HepG2 (cell line): ENCODE results near the gene SEZ6. TPM values are rescaled to one million over a fixed set of nuclear protein-coding genes. Genes with fewer than 3 reads are reported as not detected.

Experiments used
- ATAC-seq: fragments of 200-7000 bp; cut with Tn5 transposase; 3 replicates; pipeline ENCODE4 v1.9.1; 2020; ENCODE audit warnings: mild to moderate bottlenecking, moderate library complexity
- BruUV-seq: library from RNA; stranded (reverse); fragments of 400-500 nt; replicated peaks from 2 replicates; lab custom pipeline; 2021; lab: Mats Ljungman, UMichigan
- CTCF ChIA-PET: fragments of 300-600 bp; formaldehyde crosslinking; extraction: SDS; loops from one replicate; lab custom pipeline; 2021; ENCODE audit warnings: low total read pairs, inconsistent platforms, low intra/inter-chr PET ratio; lab: Yijun Ruan, JAX
- POLR2A ChIA-PET: fragments of 350-600 bp; sonication (Branson Sonifier 250); formaldehyde crosslinking; loops from one replicate; lab custom pipeline; 2020; ENCODE audit warnings: antibody characterized with exemption, inconsistent platforms; lab: Yijun Ruan, JAX
- DNase-seq: peaks from one replicate; pipeline ENCODE4 v3.0.0-alpha.2; 2015; ENCODE audit warnings: low spot score
- FAIRE-seq: peaks from 3 replicates; lab custom pipeline; 2011; peaks lifted over from hg19 to GRCh38; lab: Jason Lieb, UNC
- H2AFZ ChIP-seq: one replicate; pipeline ENCODE4 v1.6.1; 2011; ENCODE audit warnings: low read length, inconsistent platforms
- H3K27ac ChIP-seq: fragments of 300-600 bp; 3 replicates; pipeline ENCODE4 v1.8.0; 2011; ENCODE audit warnings: mixed run types, mild to moderate bottlenecking, mixed read lengths, low read length, inconsistent platforms; ENCODE audit not compliant: insufficient read depth; ENCODE audit errors: extremely low read length
- H3K27me3 ChIP-seq, 2 experiments: fragments of 200-600 bp in 1 of 2; 2 replicates in 1 of 2; 3 replicates in 1 of 2; pipeline versions ENCODE4 v1.6.0 to v1.8.0; 2011; ENCODE audit warnings: low read length in 2 of 2, mild to moderate bottlenecking in 2 of 2, moderate library complexity in 2 of 2, inconsistent platforms in 1 of 2; ENCODE audit not compliant: insufficient read depth in 2 of 2, control insufficient read depth in 1 of 2
- H3K36me3 ChIP-seq, 2 experiments: fragments of 200-600 bp in 1 of 2; replicated peaks in 1 of 2; 2 replicates in 1 of 2; 3 replicates in 1 of 2; pipeline versions ENCODE4 v1.5.1 to v1.8.0; 2011; ENCODE audit warnings: low read length in 2 of 2, inconsistent platforms in 1 of 2; ENCODE audit not compliant: insufficient read depth in 2 of 2, control insufficient read depth in 1 of 2
- H3K4me1 ChIP-seq: 2 replicates; pipeline ENCODE4 v1.5.1; 2012; ENCODE audit warnings: low read length, inconsistent platforms; ENCODE audit not compliant: insufficient read depth
- H3K4me2 ChIP-seq: 2 replicates; pipeline ENCODE4 v1.6.0; 2011; ENCODE audit warnings: low read depth, low read length, inconsistent platforms
- H3K4me3 ChIP-seq, 3 experiments: fragments of 200-600 bp in 1 of 3; sonication (generic), shearing (Covaris generic) in 1 of 3; replicated peaks in 1 of 3; 2 replicates each; pipeline ENCODE4 v1.5.1; 2011 to 2016; ENCODE audit warnings: low read length in 3 of 3, inconsistent platforms in 2 of 3, low read depth in 2 of 3, mild to moderate bottlenecking in 2 of 3, control low read depth in 1 of 3, mixed read lengths in 1 of 3; ENCODE audit not compliant: insufficient read depth in 1 of 3
- H3K79me2 ChIP-seq: one replicate; pipeline ENCODE4 v1.6.1; 2011; ENCODE audit warnings: low read length, inconsistent platforms; ENCODE audit not compliant: insufficient read depth
- H3K9ac ChIP-seq: 2 replicates; pipeline ENCODE4 v1.6.0; 2011; ENCODE audit warnings: mild to moderate bottlenecking, low read depth, low read length, inconsistent platforms; ENCODE audit not compliant: insufficient read depth
- H3K9me3 ChIP-seq: 2 replicates; pipeline ENCODE4 v1.5.1; 2012; ENCODE audit warnings: mild to moderate bottlenecking, low read length
- H4K20me1 ChIP-seq: 2 replicates; pipeline ENCODE4 v1.6.0; 2011; ENCODE audit warnings: inconsistent platforms, mild to moderate bottlenecking, low read length, moderate library complexity; ENCODE audit not compliant: insufficient read depth
- CBX2 ChIP-seq, 2 experiments: fragments of 200-600 bp in 1 of 2; sonication (generic); formaldehyde crosslinking in 1 of 2; IDR thresholded peaks; 2 replicates each; pipeline versions ENCODE4 v1.7.0 to v1.8.1; 2018 to 2022; ENCODE audit warnings: low read depth in 2 of 2, low read length in 1 of 2, mild to moderate bottlenecking in 1 of 2, missing genetic modification reagents in 1 of 2
- FOXA3 ChIP-seq: IDR thresholded peaks from 2 replicates; pipeline ENCODE4 v1.6.1; 2016; ENCODE audit warnings: missing genetic modification reagents, missing compliant biosample characterization
- HNRNPK ChIP-seq: fragments of 200-400 bp; formaldehyde crosslinking; IDR thresholded peaks from 2 replicates; pipeline ENCODE4 v1.6.1; 2018; ENCODE audit warnings: low read length, low read depth, moderate library complexity, mild to moderate bottlenecking; ENCODE audit not compliant: poor library complexity, severe bottlenecking
- KAT7 ChIP-seq: IDR thresholded peaks from 2 replicates; pipeline ENCODE4 v1.6.1; 2018; ENCODE audit warnings: borderline replicate concordance, missing compliant biosample characterization
- KDM5B ChIP-seq: sonication (generic); formaldehyde crosslinking; IDR thresholded peaks from 2 replicates; pipeline ENCODE4 v1.4.0; 2020; ENCODE audit warnings: missing genetic modification reagents, mild to moderate bottlenecking, borderline replicate concordance
- MTF2 ChIP-seq: sonication (generic); formaldehyde crosslinking; IDR thresholded peaks from 2 replicates; pipeline ENCODE4 v1.5.0; 2020; ENCODE audit warnings: missing genetic modification reagents, borderline replicate concordance
- POGZ ChIP-seq: sonication (generic); formaldehyde crosslinking; IDR thresholded peaks from 2 replicates; pipeline ENCODE4 v1.4.0; 2020; ENCODE audit warnings: mild to moderate bottlenecking, missing genetic modification reagents
- REL ChIP-seq: sonication (generic); formaldehyde crosslinking; conservative IDR thresholded peaks from 2 replicates; pipeline ENCODE4 v1.8.0; 2022; ENCODE audit warnings: mild to moderate bottlenecking, missing genetic modification reagents, moderate library complexity
- ZFX ChIP-seq: sonication (generic); formaldehyde crosslinking; IDR thresholded peaks from 2 replicates; pipeline ENCODE4 v1.4.0; 2020; ENCODE audit warnings: mild to moderate bottlenecking, low read depth, missing genetic modification reagents, moderate library complexity
- ZNF44 ChIP-seq: sonication (generic); formaldehyde crosslinking; IDR thresholded peaks from 2 replicates; pipeline ENCODE4 v1.5.1; 2020; ENCODE audit warnings: mild to moderate bottlenecking, missing genetic modification reagents
- ZNF816 ChIP-seq: sonication (generic); formaldehyde crosslinking; IDR thresholded peaks from 2 replicates; pipeline ENCODE4 v1.8.0; 2022; ENCODE audit warnings: missing genetic modification reagents, mild to moderate bottlenecking, borderline replicate concordance
- WGBS: methylation state at CpG from one replicate; pipeline ENCODE4 v1.1.6; 2017; ENCODE audit warnings: low lambda C conversion rate; 5-methylcytosine and 5-hydroxymethylcytosine counted together
- in situ Hi-C: cut with HindIII; loops from 2 replicates; pipeline ENCODE4 v1.10.0; 2017; ENCODE audit warnings: low pct_unique_long_range_greater_than_20kb; ENCODE audit not compliant: extremely low pct_ligation_motif_present
- intact Hi-C: fragments of 100-400 bp; cut with micrococcal nuclease; formaldehyde crosslinking; loops from one replicate; pipeline ENCODE4 v1.10.0; 2022; ENCODE audit not compliant: unreplicated experiment
- polyA plus RNA-seq, 8 experiments: library from polyadenylated mRNA; depleted of rRNA in 3 of 8; stranded (reverse) in 7 of 8; unstranded in 1 of 8; fragments of >200 nt; fragmentation: Illumina TruSeq in 4 of 8; extraction: Trizol in 4 of 8; gene quantifications; 2 replicates each; pipeline versions ENCODE4 v1.2.1 to v1.2.3, GENCODE V29; 2011 to 2016; ENCODE audit warnings: low read depth in 4 of 8, missing spikeins in 1 of 8, mixed read lengths in 1 of 8; ENCODE audit not compliant: insufficient read depth in 1 of 8
- total RNA-seq, 5 experiments: library from RNA; depleted of rRNA; stranded (reverse); fragments of >200 nt; fragmentation: Illumina TruSeq; extraction: Trizol; gene quantifications; 2 replicates each; pipeline ENCODE4 v1.2.3, GENCODE V29; 2016; ENCODE audit warnings: low read depth in 1 of 5

SEZ6 gene
- total and polyA plus RNA-seq, 2 of the 13 experiments (the other 11 are each of a cell fraction or from before 2014, with no cell fraction given) = not detected

GRCh38 chr17:28974451-28974850 is 31.4 kb downstream of the SEZ6 start:
- Histone ChIP-seq H4K20me1 (no peaks in the 10 kb centered on the region), H3K9me3 (no peaks in the 10 kb centered on the region), H3K4me2 (no peak overlapping the region), H3K4me1 (peaks cover 19% of the 10 kb centered on the region), H3K79me2 (no peaks in the 10 kb centered on the region), H2AFZ (no peak overlapping the region), H3K36me3 (no peaks in the 10 kb centered on the region), H3K4me3 (no peak overlapping the region)
- POLR2A ChIA-PET = no interaction called here
- FAIRE-seq = no peak
- CTCF ChIA-PET = no interaction called here
- TF ChIP-seq REL (CRISPR knock-in tag) = no peak
- no peak for TF ChIP-seq CBX2 (IDR thresholded peaks at IDR 0.05; ENCODE audit: low read depth, low read length)
- TF ChIP-seq CBX2 (CRISPR knock-in tag; IDR thresholded peaks at IDR 0.05; ENCODE audit: low read depth) = no peak
- no peak for TF ChIP-seq KAT7
- TF ChIP-seq KDM5B = no peak
- no peak for TF ChIP-seq ZNF44 (CRISPR knock-in tag)
- TF ChIP-seq ZNF816 (CRISPR knock-in tag) = no peak
- no peak for TF ChIP-seq ZFX (CRISPR knock-in tag)
- TF ChIP-seq HNRNPK = no peak
- no peak for TF ChIP-seq FOXA3
- no peak for TF ChIP-seq MTF2
- TF ChIP-seq POGZ (CRISPR knock-in tag) = no peak
- TF ChIP-seq, all 625 proteins: peak for 0
- ATAC-seq = no peak
- BruUV-seq = no TSS peak
- WGBS = 0% methylated on average over 1 of the region's 4 CpGs
- in situ Hi-C loops = no loop called here
- no peak for DNase-seq
- Histone ChIP-seq H3K27me3 (peaks cover 10 to 86% of the 10 kb centered on the region in 2 experiments), H3K9ac (no peak overlapping the region), H3K27ac (no peak overlapping the region)
- intact Hi-C loops = no loop called here
